ENCODE data around the gene MREG. TPM values are rescaled to one million over a fixed set of nuclear protein-coding genes. Genes with fewer than 3 reads are reported as not detected.
A peak's percentile ranks its signal among the peaks of the same experiment; 100 is the strongest.

MREG gene
- total and polyA plus RNA-seq, 10 of the 15 experiments (the other 5 are each of a cell fraction or from before 2014, with no cell fraction given): 6.9 to 45.0 (median 28.5) TPM

DNA sequence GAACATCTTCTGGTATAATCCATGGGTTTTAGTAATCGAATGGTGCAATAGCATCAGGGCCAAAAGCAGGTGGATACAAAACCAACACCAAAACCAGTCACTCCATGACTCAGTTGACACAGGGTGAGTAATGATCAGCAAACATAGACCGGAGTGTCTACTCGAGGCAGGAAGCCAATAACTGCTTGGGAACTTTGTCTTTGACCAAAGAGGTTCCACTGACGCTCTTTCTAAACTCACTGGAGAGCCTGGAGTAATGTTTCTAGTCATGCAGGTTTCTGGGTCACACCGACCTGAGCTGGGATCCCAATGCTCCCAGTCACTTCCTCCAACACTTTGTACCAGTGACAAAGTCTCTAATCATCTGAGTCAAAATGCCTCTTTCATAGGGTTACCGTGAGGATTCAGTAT is 30.9 kb downstream of the MREG start:
- BruUV-seq (replicated peaks): no TSS peak
- intact Hi-C loops (cut with micrococcal nuclease; ENCODE audit: unreplicated experiment): loop anchor here (2.0 kb wide), 1 partner anchor 20 kb away; no protein-coding TSS in a partner anchor
- H3K4me1 ChIP-seq (ENCODE audit: control insufficient read depth, insufficient read depth, low read length): peaks cover 15% of the 10 kb centered on the region
- TF ChIP-seq IRF4 (IDR thresholded peaks at IDR 0.05; ENCODE audit: low read depth, low read length) (peak; percentile 37; the same call in 1 of the 2 replicates), PML (IDR thresholded peaks at IDR 0.05; ENCODE audit: low read length) (0 out of 2 replicates have a peak, but pooled peaks have one; percentile 48), PAX8 (IDR thresholded peaks at IDR 0.05) (no peak), CBX5 (IDR thresholded peaks at IDR 0.05; ENCODE audit: low read depth) (0 out of 2 replicates have a peak, but pooled peaks have one; percentile 40), HDAC6 (IDR thresholded peaks at IDR 0.05; ENCODE audit: unreplicated experiment) (no peak), PAX5 (IDR thresholded peaks at IDR 0.05; ENCODE audit: borderline replicate concordance, low read depth, low read length) (peak; percentile 40; the same call in 1 of the 2 replicates), ZZZ3 (IDR thresholded peaks at IDR 0.05; ENCODE audit: control insufficient read depth, insufficient read length, low read depth) (no peak), YY1 (IDR thresholded peaks at IDR 0.05; ENCODE audit: low read depth, low read length) (no peak), NFIC (IDR thresholded peaks at IDR 0.05; ENCODE audit: low read depth, low read length) (peak; percentile 75), CREM (IDR thresholded peaks at IDR 0.05; ENCODE audit: low read depth) (peak; percentile 56; the same call in 1 of the 2 replicates), ATF2 (IDR thresholded peaks at IDR 0.05; ENCODE audit: low read length) (peak; percentile 83), EED (IDR thresholded peaks at IDR 0.05; ENCODE audit: low read depth) (peak; percentile 92), CREB1 (IDR thresholded peaks at IDR 0.05; ENCODE audit: low read depth) (peak; percentile 39; the same call in 1 of the 2 replicates), MTA3 (IDR thresholded peaks at IDR 0.05; ENCODE audit: borderline replicate concordance, low read length) (peak; percentile 62; the same call in 1 of the 2 replicates), JUNB (IDR thresholded peaks at IDR 0.05) (peak; percentile 80), ASH2L (IDR thresholded peaks at IDR 0.05; ENCODE audit: borderline replicate concordance, low read depth) (no peak), CBFB (IDR thresholded peaks at IDR 0.05; ENCODE audit: low read depth) (0 out of 2 replicates have a peak, but pooled peaks have one; percentile 38), ETV6 (conservative IDR thresholded peaks at IDR 0.05 in 1 of 2, IDR thresholded peaks at IDR 0.05 in 1 of 2; ENCODE audit: borderline replicate concordance in 1 of 2, low read depth in 1 of 2) (peak in 1 of 2 experiments; percentile 16; a peak in 1 of 4 replicates), TCF12 (IDR thresholded peaks at IDR 0.05; ENCODE audit: low read depth, low read length) (0 out of 2 replicates have a peak, but pooled peaks have one; percentile 4), FOXM1 (IDR thresholded peaks at IDR 0.05; ENCODE audit: low read depth, low read length) (peak; percentile 85), GABPA (IDR thresholded peaks at IDR 0.05; ENCODE audit: low read depth) (peak; percentile 29; the same call in 1 of the 2 replicates), RUNX3 (IDR thresholded peaks at IDR 0.05; ENCODE audit: low read length) (peak; percentile 81)
- TF ChIP-seq, protein P1, sequence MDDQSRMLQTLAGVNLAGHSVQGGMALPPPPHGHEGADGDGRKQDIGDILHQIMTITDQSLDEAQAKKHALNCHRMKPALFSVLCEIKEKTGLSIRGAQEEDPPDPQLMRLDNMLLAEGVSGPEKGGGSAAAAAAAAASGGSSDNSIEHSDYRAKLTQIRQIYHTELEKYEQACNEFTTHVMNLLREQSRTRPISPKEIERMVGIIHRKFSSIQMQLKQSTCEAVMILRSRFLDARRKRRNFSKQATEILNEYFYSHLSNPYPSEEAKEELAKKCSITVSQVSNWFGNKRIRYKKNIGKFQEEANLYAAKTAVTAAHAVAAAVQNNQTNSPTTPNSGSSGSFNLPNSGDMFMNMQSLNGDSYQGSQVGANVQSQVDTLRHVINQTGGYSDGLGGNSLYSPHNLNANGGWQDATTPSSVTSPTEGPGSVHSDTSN (IDR thresholded peaks at IDR 0.05; ENCODE audit: insufficient replicate concordance, low read depth, low read length): peak; percentile 60
- TF ChIP-seq, protein P2, sequence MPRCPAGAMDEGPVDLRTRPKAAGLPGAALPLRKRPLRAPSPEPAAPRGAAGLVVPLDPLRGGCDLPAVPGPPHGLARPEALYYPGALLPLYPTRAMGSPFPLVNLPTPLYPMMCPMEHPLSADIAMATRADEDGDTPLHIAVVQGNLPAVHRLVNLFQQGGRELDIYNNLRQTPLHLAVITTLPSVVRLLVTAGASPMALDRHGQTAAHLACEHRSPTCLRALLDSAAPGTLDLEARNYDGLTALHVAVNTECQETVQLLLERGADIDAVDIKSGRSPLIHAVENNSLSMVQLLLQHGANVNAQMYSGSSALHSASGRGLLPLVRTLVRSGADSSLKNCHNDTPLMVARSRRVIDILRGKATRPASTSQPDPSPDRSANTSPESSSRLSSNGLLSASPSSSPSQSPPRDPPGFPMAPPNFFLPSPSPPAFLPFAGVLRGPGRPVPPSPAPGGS (IDR thresholded peaks at IDR 0.05; ENCODE audit: borderline replicate concordance, insufficient read depth, low read depth, low read length, poor library complexity, severe bottlenecking): peak; percentile 87

More for the DNA sequence above, 30.9 kb downstream of the MREG start:
- no peak overlapping the region for H3K9ac ChIP-seq (ENCODE audit: control insufficient read depth, insufficient read depth, low read length)
- H3K27ac ChIP-seq (ENCODE audit: control insufficient read depth, insufficient read depth): peak overlapping the region; percentile 37
- DNase-seq (ENCODE audit: low read depth, low spot score) (peak; percentile 57), ATAC-seq (no peak), FAIRE-seq (no peak)
- in situ Hi-C loops (cut with MboI): no loop called here
- WGBS (ENCODE audit: insufficient coverage, insufficient replicate concordance, low lambda C conversion rate, missing lambda C conversion rate): 2% methylated on average over 6 of the region's 6 CpGs
- no peak overlapping the region for H3K4me3 ChIP-seq
- ChIA-PET POLR2A (no interaction called here), RAD21 (ENCODE audit: unreplicated experiment) (no interaction called here), SMC1A (ENCODE audit: uncharacterized antibody, unreplicated experiment) (no interaction called here), CTCF (no interaction called here)
- H3K36me3 ChIP-seq (ENCODE audit: control insufficient read depth in 2 of 2, insufficient read depth in 2 of 2, low read length in 1 of 2): peaks cover 0 to 5% of the 10 kb centered on the region in 2 experiments; a peak in 3 of 4 replicates
- peaks cover 31% of the 10 kb centered on the region for H3K79me2 ChIP-seq (ENCODE audit: control insufficient read depth, insufficient read depth, low read length)
- no peaks in the 10 kb centered on the region for H4K20me1 ChIP-seq (ENCODE audit: control insufficient read depth, insufficient read depth)
- no peaks in the 10 kb centered on the region for H3K27me3 ChIP-seq (replicated peaks in 1 of 2; ENCODE audit: control insufficient read depth in 2 of 2, insufficient read depth in 2 of 2, low read length in 1 of 2)
- peaks cover 3% of the 10 kb centered on the region; the same call in 1 of the 3 replicates for H3K9me3 ChIP-seq (replicated peaks; ENCODE audit: control insufficient read depth, insufficient read depth, low read length)
- no peak overlapping the region for H2AFZ ChIP-seq (ENCODE audit: control insufficient read depth, low read depth, low read length)
- H3K4me2 ChIP-seq (ENCODE audit: control insufficient read depth, insufficient read depth): 0 out of 2 replicates have a peak overlapping the region, but pooled peaks have one; percentile 30
